HG02678 (cell line): ENCODE results near the gene AZI2.

ENCODE experiments used
- ATAC-seq: cut with Tn5 transposase; IDR thresholded peaks from one replicate; pipeline ENCODE4 v1.9.1; 2021; ENCODE audit warnings: mild to moderate bottlenecking, moderate library complexity; ENCODE audit not compliant: unreplicated experiment

Gene AZI2

DNA sequence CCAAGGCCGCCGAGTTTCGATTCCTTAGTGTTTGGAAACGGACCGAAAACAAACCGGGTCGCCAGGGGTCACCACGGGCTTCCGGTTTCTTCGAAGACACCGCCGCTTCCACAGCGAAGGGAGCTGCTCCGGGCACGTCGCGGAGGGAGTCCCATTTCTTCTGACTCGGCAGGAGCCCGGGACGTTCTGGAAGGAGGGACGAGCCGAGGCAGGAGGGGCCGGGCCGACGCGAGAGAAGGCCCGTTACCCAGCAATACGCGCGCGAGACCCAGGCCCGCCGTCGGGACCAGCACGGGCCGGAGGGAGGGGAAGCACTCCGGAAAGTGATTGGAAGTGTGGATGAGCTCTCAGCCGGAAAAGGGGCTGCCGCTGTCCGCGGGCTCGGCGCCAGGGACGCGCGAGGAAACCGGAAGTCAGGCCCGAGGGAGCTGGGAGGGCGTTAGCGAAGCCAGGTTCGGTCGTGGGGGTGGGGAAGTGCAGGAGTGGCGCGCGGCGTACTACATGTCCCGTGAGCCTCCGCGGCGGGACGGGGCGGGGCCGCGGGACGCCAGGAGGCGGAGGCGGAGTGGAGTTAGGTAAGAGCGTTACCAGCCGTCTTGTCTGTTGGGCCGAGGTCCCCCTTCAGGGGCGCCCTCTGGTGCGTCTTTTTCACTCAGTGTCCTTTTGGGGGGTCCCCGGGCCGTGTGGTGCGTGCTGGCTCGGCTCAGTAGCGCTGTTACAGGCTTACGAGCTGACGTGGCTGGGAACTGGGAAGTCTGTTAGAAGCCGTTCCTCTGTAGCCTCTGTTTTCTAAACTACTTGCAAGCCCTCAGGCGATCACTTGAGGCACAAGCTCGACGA lies at the start of gene AZI2, which contains the start of gene ZCWPW2:
AZI2 (minus strand) TSS at position 196 of the 840 bp plus-strand sequence. CDS start 8,207 bp downstream, outside the sequence.
ZCWPW2 (plus strand) TSS at position 93 of the 840 bp plus-strand sequence. CDS start 64,348 bp downstream, outside the sequence.
- ATAC-seq, result peak; percentile 89

DNA sequence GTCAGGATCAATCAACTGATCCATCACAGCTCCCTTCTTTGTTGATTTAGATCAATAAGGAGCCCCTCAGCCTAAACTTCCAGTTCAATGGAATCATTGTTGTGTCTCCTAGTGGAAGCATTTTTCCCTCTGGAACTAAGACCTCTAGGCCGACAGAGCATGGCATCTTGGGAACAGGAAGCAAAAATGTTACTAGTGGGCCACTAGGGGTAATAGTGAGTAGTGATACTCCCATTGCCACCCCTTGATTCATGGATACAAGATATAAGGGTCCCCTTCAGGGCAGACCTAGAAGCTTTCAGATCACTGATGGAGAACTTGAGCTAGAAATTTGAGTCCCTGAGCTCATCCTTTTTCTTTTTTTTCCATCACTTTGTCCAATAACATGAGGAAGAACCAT lies 40.4 kb upstream of the AZI2 start:
- ATAC-seq, result no peak

GRCh38 chr3:28386049-28386448 lies 37.4 kb upstream of the AZI2 start:
- no peak for ATAC-seq

GRCh38 chr3:28376424-28376823 lies 27.8 kb upstream of the AZI2 start:
- ATAC-seq, result no peak

DNA sequence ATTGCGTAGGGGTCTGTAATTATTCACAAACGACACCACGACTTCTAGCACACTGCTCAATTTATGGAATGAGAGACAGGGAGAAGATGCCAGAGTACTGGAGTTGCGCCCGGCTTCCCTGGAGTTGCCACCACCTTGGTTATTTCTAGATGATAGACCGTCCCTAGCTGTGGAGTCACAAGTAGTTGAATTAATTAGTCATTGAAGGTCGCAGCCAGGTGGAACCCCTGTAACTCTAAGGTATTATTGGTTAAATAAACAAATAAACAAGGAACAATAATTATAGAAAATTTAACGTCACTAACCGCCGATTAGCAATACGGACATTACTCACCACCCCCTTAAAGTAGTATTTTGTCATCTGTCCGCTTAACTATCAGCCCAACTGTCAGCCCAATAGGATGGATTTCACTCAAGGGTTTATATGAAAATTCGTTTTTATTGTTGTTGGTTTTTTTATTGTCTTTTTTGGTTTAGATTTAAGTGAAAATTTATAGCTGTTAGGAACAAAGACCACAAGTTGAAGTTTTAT lies 911 bp upstream of the AZI2 start:
- ATAC-seq, result no peak

DNA sequence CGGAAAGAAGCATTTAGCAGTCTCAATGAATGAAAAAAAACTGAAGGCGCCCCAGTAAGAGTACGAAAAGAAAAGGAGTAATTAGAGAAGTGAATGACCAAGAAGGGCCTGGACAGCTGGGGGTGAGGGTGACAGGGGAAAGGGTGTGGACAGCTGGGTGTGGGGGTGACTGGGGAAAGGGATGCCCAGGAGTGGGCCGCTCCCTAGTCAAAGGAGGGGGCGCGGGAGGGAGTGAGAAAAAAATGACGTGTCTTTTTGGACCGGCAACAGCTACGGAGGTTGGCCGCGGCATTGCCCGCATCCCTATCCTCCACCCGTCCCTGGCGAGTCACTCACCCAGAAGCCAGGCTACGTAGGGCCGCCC lies 377 bp downstream of the AZI2 start:
- no peak for ATAC-seq

- ATAC-seq, result no peak
Measured at GRCh38 chr3:28347374-28348264, 1.0 kb downstream of the AZI2 start.

DNA sequence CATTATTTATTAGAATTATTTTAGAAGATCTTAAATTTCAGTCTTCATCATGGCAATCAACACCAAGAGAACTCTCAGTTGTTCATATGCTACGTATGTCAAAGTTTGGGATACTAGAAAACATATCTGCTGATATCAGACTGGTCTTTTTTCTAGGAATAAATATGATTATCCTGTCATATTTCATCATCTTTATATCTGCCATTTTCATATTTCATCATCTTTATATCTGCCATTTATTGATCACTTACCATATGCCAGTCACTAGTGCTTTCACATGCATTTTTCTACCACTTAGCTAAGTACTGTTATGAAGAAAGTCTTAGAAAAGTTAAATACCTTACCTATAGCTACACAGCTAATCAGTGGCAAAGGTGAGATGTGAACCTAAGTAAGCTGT lies 2.9 kb downstream of the AZI2 start:
- ATAC-seq, result no peak

DNA sequence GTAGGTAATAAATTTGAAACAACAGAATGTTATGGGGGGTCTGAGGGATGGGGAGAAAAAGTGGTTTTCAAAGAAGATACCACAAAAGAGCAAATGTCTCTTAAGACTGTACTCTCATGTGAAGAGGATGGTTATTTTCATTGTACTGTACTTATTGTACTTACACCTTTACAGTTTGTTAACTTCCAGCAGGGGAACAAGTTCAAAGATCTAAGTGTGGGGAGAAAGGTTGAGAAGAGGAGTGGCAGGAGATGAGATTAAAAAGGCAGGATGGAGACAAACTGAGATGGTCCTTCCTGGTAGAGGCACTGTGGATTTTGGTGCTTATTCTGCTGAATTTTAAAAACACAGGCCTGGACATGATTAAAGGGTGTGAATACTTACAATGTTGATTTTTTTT lies 5.5 kb downstream of the AZI2 start:
- no peak for ATAC-seq

DNA sequence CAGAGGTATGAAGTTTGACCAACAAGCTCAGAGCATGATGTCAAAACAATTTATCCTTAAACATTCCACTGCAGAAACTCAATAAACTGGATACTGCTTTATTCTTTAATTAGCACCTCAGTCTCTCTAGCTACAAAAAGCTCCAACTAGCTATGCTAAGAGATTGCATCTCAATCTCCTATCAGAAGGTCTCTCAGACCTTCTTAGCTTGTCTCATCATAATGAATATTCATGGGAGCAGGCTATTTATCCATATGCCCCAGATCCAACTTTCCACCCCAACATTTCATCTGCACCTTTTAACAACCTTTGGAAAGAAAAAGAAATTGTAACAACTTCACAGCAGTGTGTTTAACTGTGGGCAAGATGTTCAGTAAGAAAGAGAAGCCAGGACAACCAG lies 11.4 kb downstream of the AZI2 start:
- no peak for ATAC-seq

DNA sequence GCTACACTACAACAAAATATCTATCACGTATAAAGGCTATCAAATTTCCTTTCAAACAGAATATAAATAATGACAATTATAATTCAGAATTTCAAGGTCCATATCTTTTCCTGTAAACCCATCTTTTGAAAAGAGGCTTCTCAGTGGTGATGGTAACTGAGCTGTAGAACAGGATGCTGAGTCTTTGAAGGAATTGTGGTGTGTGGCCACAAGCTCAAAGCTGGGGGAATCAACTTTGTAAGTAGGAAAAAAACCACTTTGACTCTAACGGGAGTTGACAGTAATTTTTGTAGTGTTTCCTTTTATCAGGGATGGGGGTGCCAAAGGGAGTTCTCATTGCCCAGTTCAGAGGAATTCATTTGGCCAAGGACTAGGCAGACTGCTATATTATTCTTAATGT lies 13.4 kb downstream of the AZI2 start:
- no peak for ATAC-seq

DNA sequence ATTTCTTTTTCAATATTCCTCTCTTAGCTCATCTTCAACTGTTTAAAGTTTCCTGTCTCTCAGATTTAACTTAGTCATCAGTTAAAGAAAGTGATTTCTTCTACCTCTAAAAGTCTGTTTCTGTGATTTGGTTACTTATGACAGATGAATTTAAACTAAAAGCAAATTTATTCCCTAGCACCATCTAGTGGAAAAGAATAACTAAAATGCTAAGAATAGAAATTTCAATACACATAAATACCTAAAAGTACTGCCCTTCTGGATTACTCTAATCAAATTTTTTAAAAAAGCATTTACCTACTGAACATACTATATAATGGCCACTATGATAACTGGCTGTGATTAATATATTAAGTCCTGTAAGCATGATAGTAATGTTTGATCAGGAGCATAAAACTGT lies 14.1 kb downstream of the AZI2 start:
- ATAC-seq, result no peak

- no peak for ATAC-seq
Measured at GRCh38 chr3:28328188-28329151, 20.2 kb downstream of the AZI2 start.

DNA sequence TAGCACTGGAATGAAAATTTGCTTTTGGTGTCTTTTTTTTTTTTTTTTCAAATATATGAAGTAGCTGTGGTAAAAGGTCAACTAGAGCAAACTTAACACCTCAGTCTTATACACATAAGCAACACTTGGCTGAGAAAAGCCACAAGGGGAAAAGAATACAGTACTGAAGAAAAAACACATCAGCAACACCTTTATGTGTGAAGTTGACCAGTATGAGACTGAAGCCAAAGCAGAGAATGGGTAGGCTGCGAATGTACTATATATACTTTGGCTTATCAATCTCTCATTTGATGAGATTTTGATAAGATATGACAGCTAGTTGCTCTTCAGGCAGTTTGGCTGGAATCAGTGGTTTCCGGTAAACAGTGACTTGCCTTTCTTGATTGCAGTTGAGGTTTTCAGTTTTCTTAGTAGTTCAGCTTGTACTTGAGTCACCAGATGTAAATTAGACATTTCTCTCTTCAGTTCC lies 22.1 kb downstream of the AZI2 start:
- ATAC-seq, result peak; percentile 83

DNA sequence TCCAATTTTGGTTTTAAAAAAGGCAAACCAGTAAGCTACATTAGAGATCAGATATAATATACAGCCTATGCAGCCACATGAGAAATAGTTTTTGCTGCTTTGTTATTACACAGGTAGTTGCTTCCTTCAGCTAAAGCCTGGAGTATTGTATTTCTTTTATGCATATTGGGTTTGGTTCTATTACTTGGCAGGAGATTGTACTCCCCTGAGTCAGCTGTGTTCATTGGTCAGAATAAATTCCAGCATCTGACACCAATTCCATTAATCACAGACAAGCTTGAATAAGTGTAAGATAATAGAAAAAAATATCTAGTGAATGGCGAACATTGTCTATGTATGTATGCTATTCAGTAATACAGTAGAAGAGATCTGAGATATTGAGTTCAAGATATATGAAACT lies 26.2 kb downstream of the AZI2 start:
- ATAC-seq, result no peak

DNA sequence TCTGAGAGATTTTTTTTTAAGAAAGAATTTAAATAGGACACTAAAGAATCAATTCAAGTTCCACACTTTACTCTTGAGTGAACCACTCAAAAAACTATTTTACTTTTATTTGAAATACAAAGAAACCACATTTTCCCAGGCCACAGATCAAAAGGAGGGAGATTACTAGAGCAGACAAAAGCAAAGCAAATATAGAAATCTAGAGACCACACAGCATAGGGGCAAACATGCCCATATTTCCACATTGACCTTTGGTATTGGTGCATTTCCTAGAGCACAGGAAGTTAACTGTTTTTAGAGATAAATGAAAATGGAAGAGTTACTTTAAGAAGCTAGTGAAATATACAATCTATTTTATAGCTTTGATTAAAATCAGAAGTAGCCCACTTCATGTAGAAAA lies 27.6 kb downstream of the AZI2 start:
- no peak for ATAC-seq

DNA sequence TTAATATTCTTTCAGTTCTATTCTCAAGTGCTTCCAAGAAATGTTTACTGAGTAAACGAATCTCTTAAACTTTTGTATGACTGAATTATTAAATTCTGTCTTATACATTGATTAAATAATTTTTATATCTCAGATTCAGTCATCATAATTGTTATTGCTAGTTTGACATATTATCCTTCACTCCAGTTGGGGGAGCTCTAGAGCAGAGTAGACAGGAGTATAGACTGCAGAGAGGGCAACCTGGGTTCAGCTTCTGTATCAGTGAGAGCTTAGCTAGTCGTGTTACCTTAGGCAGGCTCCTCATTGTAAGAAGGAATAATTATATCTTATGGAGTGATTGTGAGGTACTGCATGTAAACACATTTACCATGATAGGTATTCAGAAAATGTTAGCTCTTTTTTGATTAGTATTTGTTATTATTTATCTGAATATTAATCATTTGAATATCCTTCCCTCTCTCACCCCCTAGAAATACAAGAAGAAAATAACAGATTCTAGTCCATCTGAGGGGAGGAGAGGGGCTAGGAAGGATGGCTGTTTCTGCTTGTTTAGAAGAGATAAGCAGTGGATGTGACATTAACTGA lies 31.1 kb downstream of the AZI2 start:
- ATAC-seq, result peak; percentile 87

DNA sequence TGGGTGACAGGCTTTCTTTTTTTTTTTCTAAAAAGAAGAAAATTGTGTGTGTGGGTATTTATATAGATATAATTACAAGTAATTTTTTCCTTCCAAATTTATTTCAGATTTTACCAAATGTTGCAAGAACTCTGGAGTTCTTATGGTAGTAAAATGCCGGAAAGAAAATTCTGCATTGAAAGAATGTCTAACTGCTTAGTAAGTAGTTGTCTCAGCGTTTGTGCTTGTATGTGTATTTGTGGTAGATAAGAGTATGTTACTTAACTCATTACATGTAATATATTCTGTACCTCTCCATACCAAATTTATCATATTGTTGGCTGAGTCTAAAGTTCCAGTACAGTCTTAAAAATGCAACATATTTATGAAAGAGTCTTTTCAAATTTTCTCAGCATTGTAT lies 32.4 kb downstream of the AZI2 start:
- no peak for ATAC-seq

- ATAC-seq, result no peak
Measured at GRCh38 chr3:28315711-28316110, 32.9 kb downstream of the AZI2 start.

- no peak for ATAC-seq
Measured at GRCh38 chr3:28308196-28308595, 40.4 kb downstream of the AZI2 start.
